ENCODE measurements around the gene ARL6. TPM values are rescaled to one million over a fixed set of nuclear protein-coding genes. Genes with fewer than 3 reads are reported as not detected.
"Not testable (repeated sequence)": the region's sequence is repeated elsewhere in the genome, so short reads cannot be mapped to it uniquely, and the experiment has no call there.

Gene ARL6
- total and polyA plus RNA-seq, 7 experiments from 2014 or later: 3.0 to 7.5 (median 4.1) TPM

DNA sequence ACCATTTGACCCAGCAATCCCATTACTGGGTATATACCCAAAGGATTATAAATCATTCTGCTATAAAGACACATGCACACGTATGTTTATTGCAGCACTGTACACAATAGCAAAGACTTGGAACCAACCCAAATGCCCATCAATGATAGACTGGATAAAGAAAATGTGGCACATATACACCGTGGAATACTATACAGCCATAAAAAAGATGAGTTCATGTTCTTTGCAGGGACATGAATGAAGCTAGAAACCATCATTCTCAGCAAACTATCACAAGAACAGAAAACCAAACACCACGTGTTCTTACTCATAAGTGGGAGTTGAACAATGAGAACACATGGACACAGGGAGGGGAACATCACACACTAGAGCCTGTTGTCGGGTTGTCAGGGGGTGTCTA lies 68.6 kb downstream of the ARL6 start:
- H3K4me1 ChIP-seq (ENCODE audit: control insufficient read depth in 2 of 2, insufficient read depth in 2 of 2, low read length in 2 of 2); H3K4me3 ChIP-seq (ENCODE audit: low read length); DNase-seq; H3K27me3 ChIP-seq (ENCODE audit: control insufficient read depth in 2 of 2, insufficient read depth in 2 of 2, low read length in 2 of 2); intact Hi-C loops (cut with micrococcal nuclease); H3K27ac Mint-ChIP-seq; H3K36me3 ChIP-seq (ENCODE audit: control insufficient read depth in 2 of 3, insufficient read depth in 3 of 3, low read length in 3 of 3); H3K4me3 Mint-ChIP-seq; H3K27ac ChIP-seq (ENCODE audit: low read depth, low read length); H3K27me3 Mint-ChIP-seq; ATAC-seq; H3K9me3 ChIP-seq (ENCODE audit: control insufficient read depth in 2 of 3, low read length in 3 of 3); CTCF ChIA-PET; POLR2A ChIA-PET; H3K9me3 Mint-ChIP-seq; H3K4me1 Mint-ChIP-seq: not testable (repeated sequence)
- peaks cover 0 to 15% (median 0%) of the 10 kb centered on the region in 5 donors for H3K36me3 Mint-ChIP-seq

GRCh38 chr3:97835761-97836160 lies 71.2 kb downstream of the ARL6 start:
- Histone ChIP-seq H3K9me3 (ENCODE audit: control insufficient read depth in 2 of 3, low read length in 3 of 3) (no peaks in the 10 kb centered on the region), H3K4me3 (ENCODE audit: low read length) (no peak overlapping the region), H3K36me3 (ENCODE audit: control insufficient read depth in 2 of 3, insufficient read depth in 3 of 3, low read length in 3 of 3) (no peaks in the 10 kb centered on the region), H3K27me3 (ENCODE audit: control insufficient read depth in 2 of 2, insufficient read depth in 2 of 2, low read length in 2 of 2) (no peaks in the 10 kb centered on the region), H3K4me1 (ENCODE audit: control insufficient read depth in 2 of 2, insufficient read depth in 2 of 2, low read length in 2 of 2) (no peaks in the 10 kb centered on the region), H3K27ac (ENCODE audit: low read depth, low read length) (no peak overlapping the region)
- ChIA-PET POLR2A (no interaction called here), CTCF (no interaction called here)
- no peaks in the 10 kb centered on the region for H3K27me3 Mint-ChIP-seq
- peaks cover 0 to 13% (median 0%) of the 10 kb centered on the region in 5 donors for H3K36me3 Mint-ChIP-seq
- DNase-seq: no peak
- H3K4me3 Mint-ChIP-seq: no peak overlapping the region
- ATAC-seq: no peak
- no peak overlapping the region for H3K27ac Mint-ChIP-seq
- intact Hi-C loops (cut with micrococcal nuclease): no loop called here
- H3K4me1 Mint-ChIP-seq: no peaks in the 10 kb centered on the region
- peaks cover 0 to 4% (median 0%) of the 10 kb centered on the region in 11 donors for H3K9me3 Mint-ChIP-seq

DNA sequence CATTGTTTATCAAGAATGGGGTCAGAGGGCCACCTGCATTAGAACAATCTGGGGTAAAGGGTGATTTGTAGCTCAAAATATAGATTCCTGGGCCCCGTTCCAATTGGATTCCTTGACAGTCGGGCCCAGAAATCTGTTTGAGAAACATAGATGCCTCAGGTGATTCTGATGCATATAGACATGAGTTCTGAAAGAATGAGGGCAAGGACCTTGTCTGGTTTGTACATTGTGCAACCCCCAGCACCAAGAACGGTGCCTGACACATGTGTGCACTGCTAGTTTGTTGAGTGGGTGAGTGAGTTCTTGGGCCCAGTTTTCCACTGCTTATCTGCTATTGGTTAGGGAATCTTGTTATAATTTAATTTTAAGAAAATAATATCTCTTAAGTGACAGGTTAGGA lies 73.8 kb downstream of the ARL6 start:
- Histone ChIP-seq H3K4me1 (ENCODE audit: control insufficient read depth in 2 of 2, insufficient read depth in 2 of 2, low read length in 2 of 2) (no peaks in the 10 kb centered on the region), H3K36me3 (ENCODE audit: control insufficient read depth in 2 of 3, insufficient read depth in 3 of 3, low read length in 3 of 3) (no peaks in the 10 kb centered on the region), H3K27me3 (ENCODE audit: control insufficient read depth in 2 of 2, insufficient read depth in 2 of 2, low read length in 2 of 2) (no peaks in the 10 kb centered on the region), H3K4me3 (ENCODE audit: low read length) (no peak overlapping the region), H3K27ac (ENCODE audit: low read depth, low read length) (no peak overlapping the region), H3K9me3 (ENCODE audit: control insufficient read depth in 2 of 3, low read length in 3 of 3) (no peaks in the 10 kb centered on the region)
- Mint-ChIP-seq H3K4me3 (no peak overlapping the region), H3K4me1 (no peaks in the 10 kb centered on the region), H3K27ac (no peak overlapping the region), H3K36me3 (peaks cover 0 to 4% (median 0%) of the 10 kb centered on the region in 5 donors), H3K27me3 (no peaks in the 10 kb centered on the region), H3K9me3 (no peaks in the 10 kb centered on the region)
- ChIA-PET CTCF (interaction anchor here (1.0 kb wide), 1 partner anchor 8 kb away, joined by 3 read pairs; no protein-coding TSS in a partner anchor), POLR2A (interaction anchor here (1.0 kb wide), 1 partner anchor 17 kb away, joined by 3 read pairs; the partner anchor contains the start of gene CRYBG3)
- ATAC-seq (no peak), DNase-seq (no peak)
- intact Hi-C loops (cut with micrococcal nuclease): no loop called here

- Mint-ChIP-seq H3K4me3 (no peak overlapping the region), H3K27me3 (no peaks in the 10 kb centered on the region), H3K9me3 (no peaks in the 10 kb centered on the region), H3K36me3 (peaks cover 0 to 7% (median 0%) of the 10 kb centered on the region in 5 donors), H3K4me1 (no peaks in the 10 kb centered on the region), H3K27ac (no peak overlapping the region)
- Histone ChIP-seq H3K27ac (ENCODE audit: low read depth, low read length) (no peak overlapping the region), H3K27me3 (ENCODE audit: control insufficient read depth in 2 of 2, insufficient read depth in 2 of 2, low read length in 2 of 2) (no peaks in the 10 kb centered on the region), H3K4me3 (ENCODE audit: low read length) (no peak overlapping the region), H3K4me1 (ENCODE audit: control insufficient read depth in 2 of 2, insufficient read depth in 2 of 2, low read length in 2 of 2) (no peaks in the 10 kb centered on the region), H3K9me3 (ENCODE audit: control insufficient read depth in 2 of 3, low read length in 3 of 3) (no peaks in the 10 kb centered on the region), H3K36me3 (ENCODE audit: control insufficient read depth in 2 of 3, insufficient read depth in 3 of 3, low read length in 3 of 3) (no peaks in the 10 kb centered on the region)
- intact Hi-C loops (cut with micrococcal nuclease): loop anchor here in 1 of 2 donors (5.0 kb wide), 1 partner anchor 37 kb away; no protein-coding TSS in a partner anchor
- POLR2A ChIA-PET: no interaction called here
- ATAC-seq: no peak
- DNase-seq: no peak
- CTCF ChIA-PET: no interaction called here
These were observed 75.4 kb downstream of the ARL6 start for GRCh38 chr3:97839944-97840343.

DNA sequence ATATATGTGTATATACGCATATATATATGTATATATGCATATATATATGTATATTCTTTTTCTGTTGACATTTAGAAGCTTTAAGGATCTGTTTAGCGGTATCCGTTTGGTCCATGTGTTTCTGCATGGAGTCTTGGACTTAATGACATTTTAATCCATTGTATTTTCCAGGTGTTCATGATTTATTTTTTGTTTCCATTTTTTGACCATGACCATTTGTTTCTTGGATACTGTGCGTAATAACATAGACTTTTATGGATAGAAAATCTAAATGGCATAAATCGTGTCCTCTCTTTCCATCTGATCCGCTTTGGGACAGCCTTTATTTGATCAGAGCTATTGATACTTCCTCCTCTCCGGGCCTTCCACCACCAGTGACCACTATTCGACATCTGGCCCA lies 76.7 kb downstream of the ARL6 start:
- Histone ChIP-seq H3K4me1 (ENCODE audit: control insufficient read depth in 2 of 2, insufficient read depth in 2 of 2, low read length in 2 of 2) (no peaks in the 10 kb centered on the region), H3K9me3 (ENCODE audit: control insufficient read depth in 2 of 3, low read length in 3 of 3) (no peaks in the 10 kb centered on the region), H3K27me3 (ENCODE audit: control insufficient read depth in 2 of 2, insufficient read depth in 2 of 2, low read length in 2 of 2) (no peaks in the 10 kb centered on the region), H3K4me3 (ENCODE audit: low read length) (no peak overlapping the region), H3K36me3 (ENCODE audit: control insufficient read depth in 2 of 3, insufficient read depth in 3 of 3, low read length in 3 of 3) (no peaks in the 10 kb centered on the region), H3K27ac (ENCODE audit: low read depth, low read length) (no peak overlapping the region)
- H3K4me1 Mint-ChIP-seq: no peaks in the 10 kb centered on the region
- no peak overlapping the region for H3K27ac Mint-ChIP-seq
- ChIA-PET POLR2A (no interaction called here), CTCF (no interaction called here)
- DNase-seq (no peak), ATAC-seq (no peak)
- H3K4me3 Mint-ChIP-seq: no peak overlapping the region
- intact Hi-C loops (cut with micrococcal nuclease): loop anchor here in 1 of 2 donors (5.0 kb wide), 1 partner anchor 36 kb away; no protein-coding TSS in a partner anchor
- peaks cover 0 to 13% (median 0%) of the 10 kb centered on the region in 5 donors for H3K36me3 Mint-ChIP-seq
- no peaks in the 10 kb centered on the region for H3K27me3 Mint-ChIP-seq
- no peaks in the 10 kb centered on the region for H3K9me3 Mint-ChIP-seq

DNA sequence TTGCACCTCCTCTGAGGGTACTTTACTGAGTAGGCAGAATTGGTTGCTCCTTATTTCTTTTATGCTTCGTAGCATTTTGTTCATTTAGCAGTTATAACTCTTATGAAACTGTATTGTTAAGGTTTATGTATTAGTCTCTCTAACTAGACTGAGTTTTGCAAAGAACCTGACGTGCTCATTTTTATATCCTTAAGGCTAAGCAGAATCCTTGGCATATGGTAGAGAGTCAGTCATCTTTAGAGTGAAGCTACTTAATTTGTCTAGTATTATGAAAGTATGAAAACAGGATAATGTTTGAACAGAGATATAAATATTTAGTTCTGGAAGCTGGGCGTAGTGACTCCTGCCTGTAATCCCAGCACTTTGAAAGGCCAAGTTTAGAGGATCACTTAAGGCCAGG lies 77.4 kb downstream of the ARL6 start:
- no peak for ATAC-seq
- POLR2A ChIA-PET: no interaction called here

GRCh38 chr3:97848779-97849178 lies 84.2 kb downstream of the ARL6 start:
- Mint-ChIP-seq H3K36me3 (peaks cover 0 to 12% (median 4%) of the 10 kb centered on the region in 5 donors), H3K27me3 (no peaks in the 10 kb centered on the region), H3K9me3 (peaks cover 0 to 4% (median 0%) of the 10 kb centered on the region in 11 donors), H3K27ac (no peak overlapping the region), H3K4me3 (no peak overlapping the region), H3K4me1 (peaks cover 0 to 1% (median 0%) of the 10 kb centered on the region in 7 donors)
- DNase-seq (no peak), ATAC-seq (no peak)
- no peak overlapping the region for H3K4me3 ChIP-seq (ENCODE audit: low read length)
- H3K27me3 ChIP-seq (ENCODE audit: control insufficient read depth in 2 of 2, insufficient read depth in 2 of 2, low read length in 2 of 2): no peaks in the 10 kb centered on the region
- CTCF ChIA-PET: no interaction called here
- intact Hi-C loops (cut with micrococcal nuclease): no loop called here
- H3K36me3 ChIP-seq (ENCODE audit: control insufficient read depth in 2 of 3, insufficient read depth in 3 of 3, low read length in 3 of 3): no peaks in the 10 kb centered on the region
- POLR2A ChIA-PET: no interaction called here
- H3K27ac ChIP-seq (ENCODE audit: low read depth, low read length): no peak overlapping the region
- H3K4me1 ChIP-seq (ENCODE audit: control insufficient read depth in 2 of 2, insufficient read depth in 2 of 2, low read length in 2 of 2): no peaks in the 10 kb centered on the region
- H3K9me3 ChIP-seq (ENCODE audit: control insufficient read depth in 2 of 3, low read length in 3 of 3): no peaks in the 10 kb centered on the region

More for the DNA sequence above, 77.4 kb downstream of the ARL6 start:
- Histone ChIP-seq H3K36me3 (ENCODE audit: control insufficient read depth in 2 of 3, insufficient read depth in 3 of 3, low read length in 3 of 3) (no peaks in the 10 kb centered on the region), H3K9me3 (ENCODE audit: control insufficient read depth in 2 of 3, low read length in 3 of 3) (no peaks in the 10 kb centered on the region), H3K4me1 (ENCODE audit: control insufficient read depth in 2 of 2, insufficient read depth in 2 of 2, low read length in 2 of 2) (no peaks in the 10 kb centered on the region), H3K27me3 (ENCODE audit: control insufficient read depth in 2 of 2, insufficient read depth in 2 of 2, low read length in 2 of 2) (no peaks in the 10 kb centered on the region), H3K27ac (ENCODE audit: low read depth, low read length) (no peak overlapping the region), H3K4me3 (ENCODE audit: low read length) (no peak overlapping the region)
- no peaks in the 10 kb centered on the region for H3K27me3 Mint-ChIP-seq
- CTCF ChIA-PET: interaction anchor here (0.6 kb wide), 1 partner anchor 106 kb away, joined by 3 read pairs; no protein-coding TSS in a partner anchor
- peaks cover 0 to 14% (median 0%) of the 10 kb centered on the region in 5 donors for H3K36me3 Mint-ChIP-seq
- no peaks in the 10 kb centered on the region for H3K4me1 Mint-ChIP-seq
- H3K4me3 Mint-ChIP-seq: no peak overlapping the region
- H3K9me3 Mint-ChIP-seq: no peaks in the 10 kb centered on the region
- no peak overlapping the region for H3K27ac Mint-ChIP-seq
- intact Hi-C loops (cut with micrococcal nuclease): loop anchor here in 1 of 2 donors (5.0 kb wide), 1 partner anchor 35 kb away; no protein-coding TSS in a partner anchor
- DNase-seq: no peak
